Measurements from ENCODE around the gene DHX34. TPM values are rescaled to one million over a fixed set of nuclear protein-coding genes. Genes with fewer than 3 reads are reported as not detected.

DHX34 gene
- total RNA-seq, 1 experiment from 2014 or later = 38.2 TPM

DNA sequence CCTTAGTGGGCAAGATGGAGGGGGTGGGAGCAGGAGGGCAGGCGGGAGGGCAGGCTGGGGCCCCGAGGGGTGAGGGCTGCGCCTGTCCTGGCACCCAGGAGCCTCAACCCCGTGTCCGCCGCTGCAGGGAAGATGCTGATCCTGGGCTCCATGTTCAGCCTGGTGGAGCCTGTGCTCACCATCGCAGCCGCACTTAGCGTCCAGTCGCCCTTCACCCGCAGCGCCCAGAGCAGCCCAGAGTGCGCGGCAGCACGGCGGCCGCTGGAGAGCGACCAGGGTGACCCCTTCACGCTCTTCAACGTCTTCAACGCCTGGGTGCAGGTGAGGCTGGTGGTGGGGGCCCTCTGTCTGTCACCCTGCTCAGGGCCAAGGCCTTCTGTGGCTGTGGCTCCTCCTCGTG, 23.5 kb downstream of the DHX34 start:
- H3K23me2 ChIP-seq (ENCODE audit: insufficient read length, low read depth, low read length, poor library complexity, severe bottlenecking) = no peaks in the 10 kb centered on the region
- H3K4me3 Mint-ChIP-seq = no peak overlapping the region
- no peaks in the 10 kb centered on the region for H3K4me1 Mint-ChIP-seq
- DNase-seq = no peak
- H3K9me3 ChIP-seq (ENCODE audit: control insufficient read depth, low read depth, low read length) = no peaks in the 10 kb centered on the region
- H4K91ac ChIP-seq (ENCODE audit: insufficient read length, low read depth, low read length) = no peak overlapping the region
- no peaks in the 10 kb centered on the region for H3K79me1 ChIP-seq (ENCODE audit: insufficient read depth, low read depth, low read length, poor library complexity, severe bottlenecking)
- H3K18ac ChIP-seq (ENCODE audit: insufficient read length, low read depth, low read length) = no peak overlapping the region
- no peak overlapping the region for H4K5ac ChIP-seq (ENCODE audit: insufficient read length, low read depth, low read length)
- H2BK5ac ChIP-seq (ENCODE audit: insufficient read length, low read length) = no peak overlapping the region
- H4K8ac ChIP-seq (replicated peaks; ENCODE audit: insufficient read length, low read depth, low read length) = no peak overlapping the region
- H2BK12ac ChIP-seq (ENCODE audit: insufficient read length, low read depth, low read length) = no peak overlapping the region
- no peaks in the 10 kb centered on the region for H3K27me3 ChIP-seq (ENCODE audit: insufficient read depth, low read length)
- no peak overlapping the region for H2BK120ac ChIP-seq (ENCODE audit: low read depth, low read length, poor library complexity, severe bottlenecking)
- H2BK15ac ChIP-seq (ENCODE audit: low read depth, low read length) = no peak overlapping the region
- peaks cover 32 to 77% (median 52%) of the 10 kb centered on the region in 3 experiments; a peak in 6 of 7 replicates for H3K36me3 Mint-ChIP-seq (ENCODE audit: insufficient read depth in 1 of 3, low read depth in 3 of 3)
- H3K9me3 Mint-ChIP-seq = no peaks in the 10 kb centered on the region
- H3K27me3 Mint-ChIP-seq (ENCODE audit: low read depth) = no peaks in the 10 kb centered on the region
- no peak overlapping the region for H3K27ac Mint-ChIP-seq
- H3T11ph ChIP-seq (ENCODE audit: low read length) = no peak overlapping the region
- H4K20me1 ChIP-seq (ENCODE audit: control insufficient read depth, insufficient read depth, insufficient read length) = no peaks in the 10 kb centered on the region
- no peak overlapping the region for H3K27ac ChIP-seq (ENCODE audit: insufficient read length, low read depth, low read length)
- H3K79me2 ChIP-seq (ENCODE audit: insufficient read depth, low read length) = no peaks in the 10 kb centered on the region
- WGBS (ENCODE audit: extremely low coverage, insufficient read length, low lambda C conversion rate) = no CpG with 5 or more reads among the region's 22 CpGs
- H3K4ac ChIP-seq (ENCODE audit: low read depth, low read length) = no peak overlapping the region
- H2AFZ ChIP-seq (ENCODE audit: low read length) = no peak overlapping the region
- H2AK5ac ChIP-seq (ENCODE audit: insufficient read length, low read length) = no peak overlapping the region
- H3K14ac ChIP-seq (ENCODE audit: insufficient read depth, low read length) = no peak overlapping the region; the same call in 1 of the 2 replicates
- H3K4me2 ChIP-seq (ENCODE audit: insufficient read depth, insufficient read length, low read length) = no peak overlapping the region
- H3K56ac ChIP-seq (ENCODE audit: insufficient read length, low read depth, low read length) = no peak overlapping the region
- H3K9ac ChIP-seq (ENCODE audit: extremely low read depth, insufficient read length, low read length) = no peak overlapping the region
- no peaks in the 10 kb centered on the region for H3K4me1 ChIP-seq (ENCODE audit: insufficient read depth, low read length)
- H2BK20ac ChIP-seq (ENCODE audit: low read depth, low read length, poor library complexity, severe bottlenecking) = no peak overlapping the region
- H3K23ac ChIP-seq (ENCODE audit: insufficient read length, low read depth, low read length) = no peak overlapping the region
- TF ChIP-seq, protein P1, sequence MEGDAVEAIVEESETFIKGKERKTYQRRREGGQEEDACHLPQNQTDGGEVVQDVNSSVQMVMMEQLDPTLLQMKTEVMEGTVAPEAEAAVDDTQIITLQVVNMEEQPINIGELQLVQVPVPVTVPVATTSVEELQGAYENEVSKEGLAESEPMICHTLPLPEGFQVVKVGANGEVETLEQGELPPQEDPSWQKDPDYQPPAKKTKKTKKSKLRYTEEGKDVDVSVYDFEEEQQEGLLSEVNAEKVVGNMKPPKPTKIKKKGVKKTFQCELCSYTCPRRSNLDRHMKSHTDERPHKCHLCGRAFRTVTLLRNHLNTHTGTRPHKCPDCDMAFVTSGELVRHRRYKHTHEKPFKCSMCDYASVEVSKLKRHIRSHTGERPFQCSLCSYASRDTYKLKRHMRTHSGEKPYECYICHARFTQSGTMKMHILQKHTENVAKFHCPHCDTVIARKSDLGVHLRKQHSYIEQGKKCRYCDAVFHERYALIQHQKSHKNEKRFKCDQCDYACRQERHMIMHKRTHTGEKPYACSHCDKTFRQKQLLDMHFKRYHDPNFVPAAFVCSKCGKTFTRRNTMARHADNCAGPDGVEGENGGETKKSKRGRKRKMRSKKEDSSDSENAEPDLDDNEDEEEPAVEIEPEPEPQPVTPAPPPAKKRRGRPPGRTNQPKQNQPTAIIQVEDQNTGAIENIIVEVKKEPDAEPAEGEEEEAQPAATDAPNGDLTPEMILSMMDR (conservative IDR thresholded peaks at IDR 0.05) = no peak
